ENCODE results near the gene RPP21.

RPP21 gene

GRCh38 chr6:30329331-30329730, 15.6 kb upstream of the RPP21 start:
- no peak for DNase-seq (ENCODE audit: low read depth)
- no peak for TF ChIP-seq CTCF (IDR thresholded peaks at IDR 0.05; ENCODE audit: insufficient read depth, low read depth, low read length, missing control alignments)
- H3K4me3 ChIP-seq (ENCODE audit: low read length): no peak overlapping the region

- peak; percentile 47 for DNase-seq (ENCODE audit: low read depth)
- H3K4me3 ChIP-seq (ENCODE audit: low read length): no peak overlapping the region
- no peak for TF ChIP-seq CTCF (IDR thresholded peaks at IDR 0.05; ENCODE audit: insufficient read depth, low read depth, low read length, missing control alignments)
These were observed 13.0 kb upstream of the RPP21 start for GRCh38 chr6:30331981-30332380.

- H3K4me3 ChIP-seq (ENCODE audit: low read length): no peak overlapping the region
- no peak for DNase-seq (ENCODE audit: low read depth)
- no peak for TF ChIP-seq CTCF (IDR thresholded peaks at IDR 0.05; ENCODE audit: insufficient read depth, low read depth, low read length, missing control alignments)
These were observed 10.7 kb upstream of the RPP21 start for GRCh38 chr6:30334075-30334783.

GRCh38 chr6:30340589-30341054, 4.3 kb upstream of the RPP21 start:
- TF ChIP-seq CTCF (IDR thresholded peaks at IDR 0.05; ENCODE audit: insufficient read depth, low read depth, low read length, missing control alignments): no peak
- no peak for DNase-seq (ENCODE audit: low read depth)
- H3K4me3 ChIP-seq (ENCODE audit: low read length): no peak overlapping the region

- no peak for DNase-seq (ENCODE audit: low read depth)
- no peak overlapping the region for H3K4me3 ChIP-seq (ENCODE audit: low read length)
- TF ChIP-seq CTCF (IDR thresholded peaks at IDR 0.05; ENCODE audit: insufficient read depth, low read depth, low read length, missing control alignments): no peak
These were observed 3.7 kb upstream of the RPP21 start for GRCh38 chr6:30341218-30341617.

- DNase-seq (ENCODE audit: low read depth): no peak
These were observed 3.2 kb upstream of the RPP21 start for GRCh38 chr6:30341728-30342127.

More at GRCh38 chr6:30341728-30342127, 3.2 kb upstream of the RPP21 start:
- TF ChIP-seq CTCF (IDR thresholded peaks at IDR 0.05; ENCODE audit: insufficient read depth, low read depth, low read length, missing control alignments): no peak
- H3K4me3 ChIP-seq (ENCODE audit: low read length): no peak overlapping the region

Measured in epithelial cell of esophagus (primary cell).